Measurements from ENCODE around the gene PRR7.

Gene PRR7

DNA sequence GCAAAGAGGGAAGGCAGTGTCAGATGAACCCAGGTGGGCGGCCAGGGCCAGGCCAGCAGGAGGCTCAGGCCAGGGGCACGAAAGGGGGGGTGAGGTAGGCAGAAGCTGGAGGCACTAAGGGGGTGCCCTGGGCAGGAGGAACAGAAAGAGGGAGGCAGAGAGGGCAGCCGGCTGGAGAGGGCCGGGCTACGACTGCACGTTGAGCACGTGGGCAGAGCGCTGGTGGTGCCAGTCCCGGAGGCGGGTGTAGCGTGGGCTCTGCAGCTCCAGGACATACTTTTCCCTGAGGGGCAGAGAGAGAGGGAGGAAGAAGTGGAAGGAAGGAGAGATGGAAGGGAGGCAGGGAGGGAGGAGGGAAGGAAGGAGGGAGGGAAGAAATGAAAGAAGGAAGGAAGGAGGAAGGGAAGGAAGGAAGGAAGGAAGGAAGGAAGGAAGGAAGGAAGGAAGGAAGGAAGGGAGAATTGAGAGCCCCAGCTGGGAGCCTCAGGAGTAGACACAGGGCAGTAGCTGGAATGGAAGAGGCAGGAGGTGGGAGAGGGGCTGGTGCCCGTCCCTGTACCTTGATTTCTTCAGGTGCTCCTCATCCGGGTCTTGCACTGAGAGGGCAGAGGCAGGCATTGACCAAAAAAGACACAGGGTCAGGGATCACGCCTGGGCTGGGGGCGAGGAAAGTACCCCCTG lies 43.8 kb downstream of the PRR7 start:
- no peak for DNase-seq
- H3K9me3 ChIP-seq: no peaks in the 10 kb centered on the region
- no peak for TF ChIP-seq CTCF (IDR thresholded peaks at IDR 0.05; ENCODE audit: low read depth, low read length)
- H3K4me3 ChIP-seq (ENCODE audit: low read depth, low read length): no peak overlapping the region
- H3K36me3 ChIP-seq: peaks cover 33% of the 10 kb centered on the region
- H3K27me3 ChIP-seq: no peaks in the 10 kb centered on the region
- peaks cover 19% of the 10 kb centered on the region for H3K4me1 ChIP-seq

DNA sequence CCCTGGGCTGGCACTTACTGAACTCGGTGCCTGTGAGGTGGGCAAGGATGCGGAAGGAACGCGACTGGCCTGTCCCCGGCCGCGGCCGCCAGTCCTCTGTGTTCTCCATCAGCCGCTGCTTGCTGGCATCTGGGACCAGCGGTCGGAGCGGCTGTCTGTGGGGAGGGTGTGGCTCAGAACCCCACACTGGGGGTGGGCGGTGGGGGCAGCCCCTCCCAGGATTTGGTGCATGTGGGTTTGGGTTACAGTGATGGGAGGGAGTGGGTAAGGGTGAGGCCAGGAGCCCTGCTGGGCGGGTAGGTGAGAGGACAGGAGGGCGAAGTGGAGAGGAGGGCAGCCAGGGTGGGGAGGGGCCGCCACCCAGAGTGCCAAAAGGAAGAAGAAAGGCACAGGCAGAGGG lies 44.4 kb downstream of the PRR7 start:
- DNase-seq: no peak
- Histone ChIP-seq H3K9me3 (no peaks in the 10 kb centered on the region), H3K4me3 (ENCODE audit: low read depth, low read length) (no peak overlapping the region), H3K27me3 (no peaks in the 10 kb centered on the region), H3K4me1 (peaks cover 25% of the 10 kb centered on the region), H3K36me3 (peaks cover 33% of the 10 kb centered on the region)
- TF ChIP-seq CTCF (IDR thresholded peaks at IDR 0.05; ENCODE audit: low read depth, low read length): no peak

GRCh38 chr5:177491429-177491945 lies 44.9 kb downstream of the PRR7 start:
- H3K27me3 ChIP-seq: no peaks in the 10 kb centered on the region
- peak; percentile 68 for TF ChIP-seq CTCF (IDR thresholded peaks at IDR 0.05; ENCODE audit: low read depth, low read length)
- H3K9me3 ChIP-seq: no peaks in the 10 kb centered on the region
- peaks cover 29% of the 10 kb centered on the region for H3K4me1 ChIP-seq
- H3K4me3 ChIP-seq (ENCODE audit: low read depth, low read length): no peak overlapping the region
- H3K36me3 ChIP-seq: peaks cover 33% of the 10 kb centered on the region
- DNase-seq: peak; percentile 89

DNA sequence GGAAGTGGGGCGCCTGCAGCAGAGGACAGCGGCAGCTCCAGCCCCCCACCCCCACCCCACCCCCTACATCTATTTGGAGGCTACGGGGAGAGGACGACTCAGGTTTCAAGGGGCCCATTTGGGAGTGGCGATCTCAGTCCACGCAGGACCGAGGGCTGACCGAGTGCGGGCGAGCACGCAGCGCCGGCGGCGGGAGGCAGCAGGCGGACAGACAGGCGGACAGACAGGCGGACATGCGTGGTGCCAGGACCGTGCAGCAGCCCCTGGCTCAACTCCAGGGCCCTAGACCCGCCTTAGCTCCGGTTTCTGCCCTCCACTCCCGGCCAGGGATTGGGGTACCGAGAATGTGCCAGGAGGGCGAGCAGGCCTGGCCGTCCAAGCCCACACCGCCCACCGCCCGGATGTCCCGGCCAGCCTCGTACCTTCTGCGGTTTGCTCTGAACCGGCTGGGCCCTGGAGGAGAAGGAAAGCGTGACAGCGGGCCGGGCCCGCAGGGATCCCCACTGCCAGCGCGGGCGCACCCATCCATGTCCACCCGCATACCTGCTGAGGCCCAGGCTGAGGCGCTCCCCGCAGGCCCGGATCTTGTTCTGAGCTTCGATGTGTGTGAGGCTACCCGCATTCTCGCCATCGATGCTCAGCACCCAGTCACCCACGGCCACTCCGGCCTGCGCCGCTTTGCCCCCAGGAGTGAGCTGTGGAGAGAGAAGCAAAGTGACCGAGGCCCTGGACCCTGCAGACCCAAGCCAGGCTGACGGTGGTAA lies 45.6 kb downstream of the PRR7 start:
- DNase-seq: no peak
- Histone ChIP-seq H3K4me1 (peaks cover 29% of the 10 kb centered on the region), H3K27me3 (no peaks in the 10 kb centered on the region), H3K36me3 (peaks cover 31% of the 10 kb centered on the region), H3K9me3 (no peaks in the 10 kb centered on the region), H3K4me3 (ENCODE audit: low read depth, low read length) (no peak overlapping the region)
- TF ChIP-seq CTCF (IDR thresholded peaks at IDR 0.05; ENCODE audit: low read depth, low read length): no peak

GRCh38 chr5:177492841-177493240 lies 46.2 kb downstream of the PRR7 start:
- DNase-seq: no peak
- no peaks in the 10 kb centered on the region for H3K27me3 ChIP-seq
- no peak overlapping the region for H3K4me3 ChIP-seq (ENCODE audit: low read depth, low read length)
- no peaks in the 10 kb centered on the region for H3K9me3 ChIP-seq
- no peak for TF ChIP-seq CTCF (IDR thresholded peaks at IDR 0.05; ENCODE audit: low read depth, low read length)
- peaks cover 29% of the 10 kb centered on the region for H3K4me1 ChIP-seq
- H3K36me3 ChIP-seq: peaks cover 24% of the 10 kb centered on the region
